ENCODE data around the gene LIPM. TPM values are rescaled to one million over a fixed set of nuclear protein-coding genes. Genes with fewer than 3 reads are reported as not detected.
A peak's percentile ranks its signal among the peaks of the same experiment; 100 is the strongest.

Gene LIPM
- total RNA-seq, 1 donor from 2014 or later: not detected

DNA sequence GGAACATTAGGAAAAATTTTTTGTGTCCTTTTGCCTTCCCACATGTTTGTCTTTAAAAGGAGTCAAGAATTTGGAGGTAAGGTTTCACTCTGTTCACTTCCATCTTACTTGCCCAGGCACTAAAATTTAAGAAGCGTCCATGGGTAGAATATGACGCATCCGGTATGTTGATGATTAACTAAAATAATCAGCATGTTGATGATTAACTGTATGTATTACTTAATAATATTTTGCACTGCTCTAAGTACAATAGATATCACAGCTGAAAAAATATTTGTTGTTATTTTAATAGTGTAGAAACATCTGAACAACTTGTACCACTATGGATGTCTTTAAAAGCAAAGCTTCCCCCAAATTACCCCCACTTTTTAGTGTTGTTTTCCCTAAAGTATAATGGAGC lies 37.6 kb downstream of the LIPM start:
- no peak for DNase-seq (ENCODE audit: low spot score)

DNA sequence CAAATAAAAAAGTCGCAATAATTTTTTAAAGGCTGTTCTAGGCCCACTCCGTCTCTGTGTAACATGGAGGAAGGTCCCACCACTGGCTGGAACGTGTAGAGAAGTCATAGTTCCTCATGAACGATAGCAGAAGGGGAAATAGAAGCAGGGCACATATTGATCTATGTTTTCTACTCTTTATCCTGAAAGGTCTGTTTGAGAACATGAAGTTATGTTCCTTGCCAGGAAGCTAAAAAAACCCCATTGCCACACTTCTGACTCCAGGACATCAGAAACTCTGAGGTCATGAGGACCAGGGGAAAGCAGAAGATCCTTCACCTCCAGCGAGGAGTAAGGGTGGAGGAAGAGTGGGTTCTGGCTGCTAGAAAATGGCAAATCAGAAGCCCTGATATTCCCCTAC lies 38.4 kb downstream of the LIPM start:
- DNase-seq (ENCODE audit: low spot score): no peak

DNA sequence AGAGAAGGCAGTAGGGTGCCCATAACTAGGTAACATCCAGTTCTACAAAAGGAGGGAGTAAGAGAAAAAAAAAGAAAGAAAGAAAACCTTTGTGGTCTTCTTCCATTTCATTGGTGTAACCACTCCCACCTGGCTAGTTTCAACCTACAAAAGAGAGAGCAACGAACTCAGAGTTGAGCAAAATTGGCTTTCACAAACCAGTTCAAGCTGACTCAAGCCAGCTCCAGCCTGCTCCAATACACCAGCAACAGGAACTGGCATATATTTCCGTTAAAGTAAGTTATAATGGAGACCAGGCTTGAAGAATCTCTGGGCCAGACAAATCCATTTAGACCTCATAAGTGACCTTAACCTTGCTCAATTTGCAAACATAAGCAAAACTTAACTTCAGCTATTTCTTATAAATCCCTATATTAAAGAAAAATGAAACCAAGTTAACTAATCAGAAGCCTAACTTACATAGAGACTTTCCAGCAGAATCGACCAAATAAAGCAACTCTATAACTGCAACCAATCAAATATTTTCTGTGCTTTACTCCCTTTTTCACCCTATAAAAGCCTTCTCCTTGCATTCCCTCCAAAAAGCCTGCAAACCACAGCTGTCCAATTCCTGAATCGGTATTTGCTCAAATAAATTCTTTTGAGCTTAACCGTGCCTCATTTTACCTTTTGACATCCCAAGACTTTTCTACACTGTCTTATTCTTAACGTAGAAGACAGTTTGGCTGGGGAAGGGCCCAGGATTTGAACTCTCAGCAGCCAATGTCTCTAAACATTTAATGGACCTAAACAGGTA lies 39.0 kb downstream of the LIPM start:
- no peak for DNase-seq (ENCODE audit: low spot score)

DNA sequence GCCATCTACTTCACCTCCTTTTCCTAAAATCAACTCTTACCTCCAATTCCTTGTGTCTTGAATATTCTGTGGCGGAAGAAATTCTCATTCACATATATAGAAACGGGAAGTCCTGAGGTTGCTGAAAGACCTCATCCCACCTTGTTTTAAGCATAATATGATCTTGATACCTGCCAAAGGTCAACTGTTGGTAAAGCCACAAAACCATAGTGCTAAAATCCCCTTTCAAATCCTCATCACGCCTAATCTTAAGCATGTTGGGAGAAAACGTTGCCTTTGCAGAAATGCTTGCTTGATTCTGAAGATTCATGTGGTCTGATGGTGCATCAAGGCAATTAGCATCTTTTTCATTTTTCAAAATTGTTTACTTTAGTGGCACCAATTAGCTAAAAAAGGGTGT lies 40.6 kb downstream of the LIPM start:
- no peak for DNase-seq (ENCODE audit: low spot score)

DNA sequence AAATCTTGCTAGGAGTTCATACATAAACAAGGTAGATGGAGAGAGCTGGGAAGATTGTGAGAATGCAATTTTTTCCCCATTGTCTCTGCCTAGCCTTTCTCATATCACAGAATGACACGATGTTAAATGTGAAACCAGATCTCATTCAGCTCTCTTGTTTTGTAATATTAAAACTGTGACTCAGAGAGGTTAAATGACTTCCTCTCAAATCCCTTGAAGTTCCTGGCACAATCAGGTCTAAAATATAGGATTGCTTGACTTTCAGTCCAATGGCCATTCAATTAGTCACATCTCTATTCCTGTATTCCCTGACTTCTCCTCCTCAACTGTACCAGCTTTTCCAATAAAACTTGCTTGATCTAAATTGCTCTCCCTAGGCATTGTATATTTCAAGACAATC lies 46.0 kb downstream of the LIPM start:
- no peak for DNase-seq (ENCODE audit: low spot score)

DNA sequence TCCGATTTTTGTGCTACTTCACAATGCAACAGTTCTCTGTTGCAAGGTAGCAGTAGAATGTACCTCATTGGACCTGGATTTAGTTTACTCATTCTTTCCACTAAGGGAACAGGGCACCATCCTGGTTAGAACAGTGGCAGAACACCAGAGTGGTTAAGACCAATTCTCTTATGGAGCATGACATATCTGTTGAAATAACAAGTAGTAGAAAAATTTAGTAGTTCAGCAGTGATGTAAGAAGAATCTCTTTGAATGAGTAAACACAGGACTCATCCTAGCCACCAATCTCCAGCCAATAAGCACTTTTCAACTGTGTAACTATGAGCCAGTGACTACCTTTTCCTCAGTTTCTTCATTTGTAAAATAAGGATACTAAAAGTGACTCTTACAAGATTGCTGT lies 46.7 kb downstream of the LIPM start:
- DNase-seq (ENCODE audit: low spot score): no peak

DNA sequence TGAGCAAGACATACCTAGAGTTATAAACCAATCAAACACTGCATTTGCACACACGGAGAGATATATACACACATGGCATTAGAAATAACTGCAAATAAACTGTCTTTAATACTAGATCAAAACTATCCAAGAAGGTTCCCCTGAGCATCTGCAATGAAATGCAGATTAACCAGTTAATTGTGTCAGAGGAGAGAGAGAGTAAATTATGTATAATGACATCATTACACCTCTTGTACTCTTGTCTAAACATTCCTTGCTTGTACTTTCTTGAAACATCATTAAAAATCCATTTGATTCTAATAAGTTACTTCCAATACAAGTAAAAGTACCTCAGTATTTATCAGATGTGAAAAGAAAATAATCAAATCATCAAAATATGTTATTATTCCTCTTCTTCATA lies 48.2 kb downstream of the LIPM start:
- no peak for DNase-seq (ENCODE audit: low spot score)

DNA sequence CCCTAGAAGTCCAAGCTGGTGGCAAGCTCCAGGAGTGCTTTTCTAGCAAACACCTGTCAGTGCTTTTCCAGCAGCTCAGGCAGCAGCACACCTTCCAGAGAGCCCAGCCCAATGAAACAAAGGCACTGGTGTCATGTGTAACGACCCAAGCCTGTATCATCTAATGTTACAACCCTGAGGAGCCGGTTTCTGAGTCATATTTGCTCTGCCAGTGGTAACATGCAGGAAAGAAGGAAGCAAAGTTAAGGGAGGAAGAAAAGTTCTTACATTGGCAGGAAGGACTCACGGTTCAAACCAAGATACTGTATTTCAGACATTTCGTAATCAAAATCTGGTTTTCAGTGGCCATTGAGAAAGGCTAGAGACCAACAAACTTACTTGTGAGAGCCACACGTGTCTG lies 49.2 kb downstream of the LIPM start, which contains the start of gene ANKRD22:
TSS of gene ANKRD22 (minus strand) at position 139 of the 400 bp plus-strand sequence. CDS start 237 bp downstream, outside the sequence.
- peak; percentile 84 for DNase-seq (ENCODE audit: low spot score)

DNA sequence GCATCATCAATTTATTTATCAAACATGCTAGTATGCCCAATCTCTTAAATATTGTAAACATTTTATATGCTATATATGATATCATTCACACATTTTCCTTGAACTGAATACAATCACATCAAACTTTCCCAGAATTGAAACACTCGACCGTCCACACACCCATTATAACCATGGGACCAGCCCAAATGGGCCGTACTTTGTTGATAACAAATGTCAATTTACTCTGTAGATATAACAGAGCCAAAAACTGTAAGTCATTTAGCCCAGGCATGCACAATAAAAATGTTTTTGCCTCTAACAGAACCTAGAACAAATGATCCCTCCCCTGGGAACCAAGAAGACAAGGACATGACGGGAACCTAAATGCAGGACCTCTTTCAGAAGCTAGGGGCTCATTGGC lies 49.8 kb downstream of the LIPM start:
- DNase-seq (ENCODE audit: low spot score): no peak

DNA sequence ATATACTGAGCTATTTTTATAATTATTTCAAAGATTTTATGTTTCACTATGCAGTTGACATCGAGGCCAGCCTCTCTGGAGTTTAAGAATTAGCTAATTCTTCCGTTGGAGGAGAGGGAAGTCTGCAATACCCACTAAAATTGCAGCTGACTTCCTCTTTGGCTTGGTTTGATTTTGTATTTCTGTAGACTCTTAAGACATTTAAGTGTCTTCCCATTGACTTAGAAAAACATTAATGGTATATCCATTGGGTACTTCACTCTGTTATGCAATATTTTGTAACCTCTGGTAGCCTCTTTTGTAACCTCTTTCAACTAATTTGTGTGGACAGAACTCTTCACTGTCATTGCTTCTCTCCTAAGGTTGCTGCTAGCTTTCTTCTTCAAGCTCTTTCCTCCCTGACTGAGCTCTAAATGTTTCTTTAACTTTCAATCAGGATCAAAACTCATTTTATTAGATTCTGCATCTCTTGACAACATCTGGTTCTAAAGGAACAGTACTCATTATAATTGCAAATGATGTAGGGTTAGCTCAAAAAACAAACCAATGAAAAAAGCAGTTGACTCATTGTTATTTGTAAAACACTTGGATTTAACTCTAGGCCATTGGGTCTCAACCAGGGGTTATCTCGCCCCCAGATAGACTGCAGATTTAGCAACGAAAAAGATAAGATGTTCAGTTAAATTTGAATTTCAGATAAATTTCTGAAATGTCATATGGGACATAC lies 50.8 kb downstream of the LIPM start:
- DNase-seq (ENCODE audit: low spot score): no peak

DNA sequence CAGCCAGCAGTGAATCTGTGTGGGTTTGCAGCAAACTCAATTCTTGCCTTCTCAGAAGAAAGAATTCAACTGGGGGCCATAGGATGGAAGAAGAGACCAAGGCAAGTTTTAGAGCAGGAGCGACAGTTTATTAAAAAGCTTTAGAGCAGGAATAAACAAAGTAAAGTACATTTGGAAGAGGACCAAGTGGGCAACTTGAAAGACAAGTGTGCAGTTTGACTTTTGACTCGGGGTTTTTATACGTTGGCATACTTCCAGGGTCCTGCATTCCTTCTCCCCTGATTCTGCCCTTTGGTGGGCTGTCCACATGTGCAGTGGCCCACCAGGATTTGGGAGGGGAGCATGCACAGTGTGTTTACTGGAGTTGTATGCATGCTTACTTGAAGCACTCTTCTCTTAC lies 52.2 kb downstream of the LIPM start:
- DNase-seq (ENCODE audit: low spot score): no peak

DNA sequence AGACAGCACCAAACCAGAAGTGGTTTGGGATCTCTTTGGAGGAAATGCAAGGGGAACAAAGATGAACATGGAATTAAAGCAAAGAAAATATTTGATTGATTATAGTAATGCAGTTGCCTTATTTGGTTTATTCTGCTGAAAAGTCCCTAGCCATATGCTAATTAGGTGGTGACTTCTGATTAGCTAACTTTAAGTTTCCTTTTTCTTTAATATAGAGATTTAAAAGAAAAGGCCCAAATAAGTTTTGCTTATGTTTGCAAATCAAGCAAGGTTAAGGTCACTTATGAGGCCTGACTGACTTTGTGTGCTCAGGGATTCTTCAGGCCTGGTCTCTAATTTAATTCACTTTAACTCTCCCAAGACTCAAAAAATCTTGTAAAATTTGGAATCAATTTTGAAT lies 55.3 kb downstream of the LIPM start:
- no peak for DNase-seq (ENCODE audit: low spot score)

DNA sequence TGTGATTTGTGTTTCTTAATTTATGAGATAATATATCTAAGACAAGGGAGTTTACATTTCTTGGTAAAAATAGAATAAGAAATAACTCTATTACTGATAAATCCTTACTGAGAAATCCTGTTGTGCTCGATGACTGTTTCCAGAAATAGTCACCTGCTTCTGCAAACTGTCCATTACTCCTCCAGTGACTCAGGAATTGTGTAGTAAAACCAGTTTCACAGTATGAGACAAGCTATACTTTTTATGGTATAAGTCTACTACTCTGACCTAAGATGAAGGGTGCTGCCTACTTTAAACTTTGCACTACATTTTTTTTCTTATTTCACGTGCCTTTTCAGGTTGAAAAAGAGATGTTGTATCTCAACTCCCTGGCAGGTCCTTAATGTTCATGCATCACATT lies 56.0 kb downstream of the LIPM start:
- DNase-seq (ENCODE audit: low spot score): no peak

DNA sequence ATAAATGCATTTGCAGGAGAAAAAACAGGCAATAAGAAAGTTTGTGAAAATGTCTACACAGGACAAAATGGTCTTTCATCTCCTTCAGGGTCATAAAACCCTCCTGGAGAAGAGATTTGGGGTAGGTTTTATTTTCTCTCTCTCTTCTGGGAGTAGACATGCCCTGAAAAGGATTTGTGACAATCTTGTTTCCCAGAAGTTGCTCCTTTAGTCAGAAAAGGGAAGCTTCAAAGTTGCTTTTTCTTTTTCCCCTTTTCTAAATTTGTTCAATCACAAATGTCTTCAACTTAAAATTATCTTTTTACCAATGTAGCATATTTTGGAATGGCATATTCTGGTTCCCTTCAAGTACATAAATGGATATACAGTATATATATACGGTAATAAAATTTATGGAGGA lies 58.5 kb downstream of the LIPM start:
- no peak for DNase-seq (ENCODE audit: low spot score)

DNA sequence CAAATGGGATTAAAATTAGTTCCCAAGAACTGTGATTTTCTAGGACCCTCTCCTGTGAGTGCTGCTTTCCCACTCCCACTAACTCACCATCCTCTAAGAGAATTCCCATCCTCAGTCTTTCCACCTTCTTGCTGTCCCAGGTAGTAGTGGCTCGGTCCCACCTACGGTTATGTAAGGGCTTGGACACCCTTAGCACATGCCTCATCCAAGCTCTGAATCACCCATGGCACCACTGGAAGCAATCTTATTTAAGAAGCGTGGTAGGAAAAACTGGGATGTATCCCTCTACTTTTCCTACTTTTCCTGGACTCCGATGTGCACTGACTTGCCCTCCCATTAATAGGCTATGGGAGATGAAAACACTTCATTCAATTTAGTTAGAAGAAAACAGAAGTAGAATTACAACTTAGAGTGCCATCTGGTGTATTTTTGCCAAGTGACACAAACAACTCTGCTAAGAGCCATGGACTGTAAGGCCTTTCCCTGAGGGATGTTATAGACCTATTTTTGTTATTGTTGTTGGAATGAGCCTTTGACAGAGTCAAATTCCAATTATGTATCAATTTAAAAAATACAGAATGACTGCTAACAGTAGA lies 62.8 kb downstream of the LIPM start:
- DNase-seq (ENCODE audit: low spot score): no peak

DNA sequence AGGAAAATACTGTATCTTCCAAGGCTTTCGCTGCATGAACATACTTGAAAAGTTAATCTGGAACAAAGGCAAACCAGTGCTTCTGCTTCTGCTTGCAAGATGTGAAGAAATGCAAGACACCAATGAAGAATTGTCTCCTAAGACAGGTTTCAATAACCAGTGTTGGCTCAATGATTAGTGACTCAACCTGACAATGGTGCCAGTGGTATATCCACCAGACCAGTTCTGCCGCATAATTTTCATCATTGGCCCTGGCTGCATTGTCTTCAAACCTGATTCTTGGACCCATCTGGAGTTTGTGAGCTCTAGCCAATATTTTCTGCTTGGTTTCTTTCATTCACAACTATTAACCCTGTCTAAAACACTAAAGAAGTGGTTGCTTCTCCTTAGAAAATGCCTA lies 63.9 kb downstream of the LIPM start:
- DNase-seq (ENCODE audit: low spot score): no peak

DNA sequence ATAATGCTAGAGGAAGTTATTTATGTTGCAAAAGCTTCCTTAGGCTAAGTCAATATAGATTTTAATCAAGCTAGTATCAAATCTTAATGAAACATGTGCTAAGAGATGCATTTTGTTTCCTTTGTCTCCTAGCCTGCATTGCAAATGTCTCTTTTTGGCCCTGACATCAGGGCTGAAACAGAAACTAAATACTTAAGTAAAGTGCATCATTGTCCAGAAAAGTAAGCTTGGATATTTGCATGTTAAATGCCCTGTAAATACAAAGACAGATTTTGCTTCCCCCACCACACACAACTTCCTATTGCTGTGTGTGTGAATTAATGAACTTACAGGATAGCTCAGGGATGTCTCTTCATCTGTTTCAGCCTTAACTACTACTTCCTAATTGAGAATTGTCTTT lies 67.6 kb downstream of the LIPM start:
- no peak for DNase-seq (ENCODE audit: low spot score)

Other genes with a start within 250 kb of the LIPM start
- 20.8 TPM for gene RNLS, start 219.4 kb upstream of the LIPM start, total RNA-seq
- gene LIPJ, start 216.0 kb upstream of the LIPM start, total RNA-seq: 0.39 TPM
- gene LIPF, start 138.3 kb upstream of the LIPM start, total RNA-seq: not detected
- not detected for gene LIPK, start 96.5 kb upstream of the LIPM start, total RNA-seq
- gene LIPN, start 42.7 kb upstream of the LIPM start, total RNA-seq: not detected
- 14.7 TPM for gene ANKRD22, start 49.1 kb downstream of the LIPM start, total RNA-seq
- gene STAMBPL1, start 77.5 kb downstream of the LIPM start, total RNA-seq: 13.2 TPM
- 1,405 TPM for gene ACTA2, start 150.0 kb downstream of the LIPM start, total RNA-seq
- 34.7 TPM for gene FAS, start 188.1 kb downstream of the LIPM start, total RNA-seq

Measured in ureter (tissue), 1 donor.